GM03348 (cell line): ENCODE data around the gene GALE.
A peak's percentile ranks its signal among the peaks of the same experiment; 100 is the strongest.
"Not testable (repeated sequence)": the region's sequence is repeated elsewhere in the genome, so short reads cannot be mapped to it uniquely, and the experiment has no call there.

ENCODE experiments used
- DNase-seq: peaks from one replicate; pipeline ENCODE4 v3.0.0; 2012; ENCODE audit warnings: low spot score

Gene GALE

DNA sequence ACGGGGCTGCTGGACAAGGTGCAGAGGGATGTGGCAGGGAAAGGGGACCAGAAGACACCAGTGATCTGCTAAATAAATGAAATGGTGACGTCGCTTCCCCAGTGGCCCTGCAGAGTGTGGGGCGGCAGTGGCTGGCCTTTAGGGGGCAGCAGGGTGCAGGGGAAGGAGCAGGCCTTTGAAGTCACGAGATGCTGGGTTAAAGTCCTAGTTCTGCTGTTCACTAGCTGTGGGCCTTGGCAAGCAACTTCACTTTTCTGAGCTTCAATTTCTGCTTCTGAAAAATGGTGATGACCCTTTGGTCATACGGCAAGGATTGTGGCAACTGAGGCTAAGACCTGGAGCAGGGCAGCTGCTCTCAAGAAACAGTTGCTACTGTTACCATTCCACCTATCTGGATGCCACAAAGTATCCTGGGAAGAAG, 9.2 kb upstream of the GALE start:
- peak; percentile 83 for DNase-seq

DNA sequence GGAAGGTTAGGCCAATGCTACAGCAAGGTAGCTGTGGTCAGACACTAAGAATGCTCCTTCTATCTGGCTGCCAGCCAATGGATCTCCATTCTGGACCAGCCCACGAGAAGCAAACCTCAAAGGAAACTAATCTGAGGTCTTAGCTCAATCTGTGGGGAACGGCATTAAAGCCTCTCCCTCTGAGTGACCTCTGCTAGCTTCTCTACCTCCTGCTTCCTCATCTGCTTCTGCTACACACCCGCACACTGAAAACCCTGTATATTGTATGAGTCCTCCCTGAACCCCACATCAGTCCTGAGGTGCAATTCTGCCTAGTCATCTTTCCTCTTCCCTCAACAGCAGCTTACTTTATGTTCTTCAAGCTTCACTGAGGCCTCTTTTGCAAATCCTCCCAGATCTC, 6.9 kb upstream of the GALE start:
- DNase-seq = no peak

DNA sequence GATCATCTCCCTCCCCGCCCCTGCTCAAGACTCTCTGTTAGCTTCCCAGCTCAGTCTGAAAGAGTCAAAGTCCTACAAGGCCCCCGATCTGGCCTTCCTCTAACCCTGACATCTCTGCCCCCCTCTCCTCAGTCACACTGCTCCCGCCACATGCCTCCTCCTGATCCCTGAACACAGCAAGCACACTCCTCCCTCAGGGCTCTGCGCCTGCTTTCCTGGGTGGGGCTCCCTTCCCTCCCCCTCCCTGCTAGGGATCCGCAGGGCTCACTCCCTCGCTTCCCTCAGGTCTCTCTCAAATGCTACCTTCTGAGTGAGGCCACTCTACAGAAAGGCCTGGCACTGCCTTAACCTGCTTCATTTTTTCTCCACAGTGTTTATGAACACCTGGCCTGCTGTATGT, 5.7 kb upstream of the GALE start:
- no peak for DNase-seq

DNA sequence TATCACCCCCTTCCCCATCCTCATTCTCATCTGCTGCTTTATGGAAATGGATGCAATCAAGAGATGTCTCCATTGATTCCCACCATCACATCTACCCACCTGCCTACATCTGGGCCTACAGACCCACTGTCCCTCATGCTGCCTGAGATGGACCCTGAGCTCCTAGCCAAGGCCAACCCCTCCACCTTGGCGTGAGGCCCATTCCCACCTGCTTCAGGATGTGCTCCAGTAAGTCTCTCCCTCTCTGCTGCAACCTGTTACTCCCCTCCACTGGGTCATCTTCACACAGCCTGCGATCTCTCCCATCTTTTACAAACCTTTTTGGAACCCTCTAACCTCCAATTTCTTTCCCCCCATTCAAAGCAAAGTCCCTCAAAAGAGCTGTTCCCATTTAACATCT, 4.5 kb upstream of the GALE start:
- no peak for DNase-seq

DNA sequence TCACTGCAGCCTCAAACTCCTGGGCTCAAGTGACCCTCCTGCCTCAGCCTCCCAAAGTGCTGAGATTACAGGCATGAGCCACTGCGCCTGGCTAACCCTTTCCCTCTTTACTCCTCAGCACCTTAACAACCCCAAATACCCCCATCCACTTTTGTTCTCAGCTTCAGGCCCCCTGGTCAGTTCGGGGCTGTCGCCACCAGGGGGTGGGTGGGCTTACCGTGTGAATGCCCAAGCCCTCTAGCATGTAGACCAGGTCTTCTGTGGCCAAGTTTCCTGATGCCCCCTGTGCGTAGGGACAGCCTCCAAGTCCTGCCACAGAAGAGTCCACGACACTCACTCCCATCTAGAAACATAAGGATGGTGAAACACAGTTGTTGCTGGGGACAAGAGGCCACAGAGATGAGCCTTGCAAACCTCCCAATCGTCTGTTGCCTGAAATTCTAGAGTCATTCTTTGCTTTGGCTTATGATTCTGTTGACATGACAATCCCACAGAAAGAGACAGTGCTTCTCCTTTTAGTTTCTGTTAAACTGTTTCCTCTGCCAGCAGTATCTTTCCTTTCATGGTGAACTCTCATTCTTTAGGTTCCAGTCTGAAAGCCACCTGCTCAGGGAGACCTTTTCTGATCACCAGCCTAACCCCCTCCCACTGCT, 3.8 kb upstream of the GALE start:
- no peak for DNase-seq

DNA sequence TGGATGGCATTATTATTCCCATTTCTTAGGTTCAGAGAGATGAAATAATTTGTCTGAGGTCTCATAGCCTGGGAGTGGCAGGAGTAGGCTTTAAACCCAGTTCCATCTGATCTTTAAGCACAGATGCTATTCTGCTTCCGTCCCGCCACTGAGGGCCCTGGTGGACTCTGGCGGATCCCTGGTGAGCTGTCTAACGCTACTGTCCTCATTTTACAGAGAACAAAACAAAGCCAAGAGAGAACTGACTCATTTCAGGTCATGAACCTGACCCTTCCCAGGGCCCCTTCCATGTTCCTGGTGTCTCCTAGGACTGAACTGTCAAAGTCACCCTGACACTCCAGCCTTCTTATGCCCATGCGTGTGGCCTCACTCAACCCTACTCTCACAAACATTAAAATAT, 3.1 kb upstream of the GALE start:
- no peak for DNase-seq

DNA sequence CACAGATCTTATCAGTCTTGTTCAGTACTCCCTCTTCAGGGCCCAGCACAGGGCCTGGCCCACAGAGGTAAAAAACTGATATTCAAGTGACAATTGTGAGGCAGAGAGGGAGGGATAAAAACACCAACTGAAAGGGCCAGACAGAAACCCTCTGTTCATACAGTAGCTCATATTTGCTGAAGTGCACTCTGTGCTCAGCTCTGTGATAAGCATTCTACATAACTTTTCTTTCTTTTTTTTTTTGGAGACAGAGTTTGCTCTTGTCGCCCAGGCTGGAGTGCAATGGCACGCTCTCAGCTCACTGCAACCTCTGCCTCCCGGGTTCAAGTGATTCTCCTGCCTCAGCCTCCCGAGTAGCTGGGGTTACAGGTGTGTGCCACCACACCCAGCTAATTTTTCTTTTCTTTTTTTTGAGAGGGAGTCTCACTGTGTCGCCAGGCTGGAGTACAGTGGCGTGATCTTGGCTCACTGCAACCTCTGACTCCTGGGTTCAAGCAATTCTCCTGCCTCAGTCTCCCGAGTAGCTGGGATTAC, 2.3 kb upstream of the GALE start:
- DNase-seq = not testable (repeated sequence)

DNA sequence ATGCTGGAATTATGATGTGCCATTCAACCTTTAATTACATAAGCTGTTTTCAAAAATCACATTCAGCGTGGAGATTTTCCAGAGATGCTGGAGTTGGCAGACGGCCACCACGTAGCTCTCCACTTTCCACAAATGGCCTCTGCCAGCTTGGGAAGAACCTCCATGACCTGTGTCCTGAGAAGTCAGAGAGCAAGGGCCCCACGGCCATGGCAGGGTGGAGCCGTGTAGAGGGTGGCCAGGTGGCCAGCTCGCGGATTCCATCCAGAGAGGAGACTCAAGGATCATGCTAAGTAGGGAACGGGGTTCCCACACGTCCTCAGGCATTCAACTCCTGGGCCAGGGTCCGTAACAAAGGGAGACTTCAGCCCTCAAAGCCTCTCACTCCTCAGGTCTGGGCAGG, 1.3 kb upstream of the GALE start:
- DNase-seq = no peak

DNA sequence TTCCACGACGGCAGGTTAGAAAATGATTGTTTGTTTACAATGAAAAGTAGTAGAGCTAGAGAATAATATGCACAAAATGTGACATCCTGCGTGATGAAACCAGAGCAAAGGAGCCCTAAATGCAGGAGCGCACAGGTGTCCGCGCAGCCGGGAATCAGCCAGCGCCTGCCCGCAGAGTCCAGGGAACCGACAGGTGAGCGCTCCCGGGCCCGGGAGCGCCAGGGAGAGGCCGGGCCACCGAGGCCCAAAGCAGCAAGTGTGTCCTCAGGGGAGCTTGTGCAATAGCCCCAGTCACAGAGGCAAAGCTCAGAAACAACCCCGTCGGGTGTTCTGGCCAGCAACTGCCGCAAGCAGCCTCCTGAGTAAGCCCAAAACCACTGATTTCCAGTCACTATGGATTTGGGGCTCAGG, 789 bp upstream of the GALE start:
- no peak for DNase-seq

DNA sequence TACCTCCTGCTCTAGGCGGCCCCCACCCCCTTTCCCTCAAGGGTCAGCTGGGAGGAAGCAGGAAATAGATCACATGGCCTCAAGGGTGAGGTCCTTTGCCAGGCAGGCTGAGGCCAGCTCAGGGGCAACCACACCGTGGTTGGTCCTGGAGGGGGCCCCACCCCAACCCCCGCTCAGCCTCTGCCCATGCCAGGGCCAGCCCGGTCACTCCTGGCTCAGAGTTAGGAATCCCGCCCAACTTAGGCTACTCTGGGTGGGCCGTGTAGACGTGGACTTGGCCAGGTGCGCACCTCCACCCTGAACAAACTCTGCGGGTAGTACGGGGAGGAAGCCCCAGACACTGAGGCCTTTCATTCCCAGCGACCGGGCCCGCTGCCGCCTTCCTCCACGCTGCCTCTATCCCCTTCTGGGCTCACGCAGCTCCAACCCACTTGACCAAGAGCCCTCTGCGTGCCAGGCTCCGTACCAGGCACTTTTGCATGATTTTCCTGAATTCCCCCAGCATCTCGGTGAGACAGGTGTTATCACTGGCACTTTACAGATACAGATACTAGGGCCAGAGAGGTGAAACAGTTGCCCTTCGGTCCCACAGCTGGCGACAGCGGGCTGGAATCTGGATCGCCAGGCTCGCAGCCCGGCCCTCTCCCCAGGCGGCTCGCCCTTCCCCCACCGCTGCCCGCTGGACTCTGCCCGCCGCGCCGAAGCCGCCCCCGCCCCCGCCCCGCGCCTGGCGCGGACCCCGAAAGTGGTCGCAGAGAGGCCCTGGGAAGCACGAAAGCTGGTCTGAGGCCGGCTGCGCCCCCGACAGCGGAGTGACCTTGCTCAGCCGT, 769 bp downstream of the GALE start:
- peak; percentile 70 for DNase-seq

DNA sequence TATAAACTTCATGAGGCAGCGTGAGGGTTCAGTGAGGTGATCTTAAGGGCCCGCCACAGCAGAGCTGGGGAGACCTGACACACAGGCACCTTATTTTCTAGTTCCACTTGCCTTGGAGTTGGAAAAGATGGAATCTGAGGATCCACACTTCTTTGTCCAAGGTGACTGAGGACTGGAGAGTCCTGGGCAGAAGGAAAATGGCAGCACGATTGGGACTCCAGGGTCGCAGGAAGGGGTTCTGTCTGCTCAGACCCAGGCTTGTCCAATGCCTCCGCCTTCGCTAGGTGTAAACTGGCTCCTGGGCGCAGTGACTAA, 1.3 kb downstream of the GALE start:
- DNase-seq = no peak

DNA sequence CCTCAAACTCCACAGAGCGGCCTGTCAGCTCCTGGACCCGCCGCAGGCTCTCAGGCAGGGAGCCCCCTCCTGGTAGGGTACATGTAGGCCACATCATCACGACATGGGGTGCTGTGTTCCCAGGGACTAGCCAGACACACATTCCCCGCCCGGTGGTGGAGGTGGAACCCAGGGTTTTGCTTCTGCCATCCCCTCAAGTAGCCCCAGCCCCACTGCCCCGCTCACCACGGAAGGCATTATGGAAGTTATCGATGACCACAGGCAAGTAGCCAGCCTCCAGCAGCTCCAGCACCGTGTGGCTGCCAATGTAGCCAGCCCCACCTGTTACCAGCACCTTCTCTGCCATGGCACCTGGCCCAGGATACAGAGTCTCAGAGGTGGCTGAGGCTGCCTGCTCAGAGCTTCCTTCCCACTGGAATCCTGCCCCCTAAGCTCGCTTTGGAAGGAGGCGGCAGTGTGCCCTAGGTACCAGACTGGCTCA, 1.9 kb downstream of the GALE start:
- no peak for DNase-seq

DNA sequence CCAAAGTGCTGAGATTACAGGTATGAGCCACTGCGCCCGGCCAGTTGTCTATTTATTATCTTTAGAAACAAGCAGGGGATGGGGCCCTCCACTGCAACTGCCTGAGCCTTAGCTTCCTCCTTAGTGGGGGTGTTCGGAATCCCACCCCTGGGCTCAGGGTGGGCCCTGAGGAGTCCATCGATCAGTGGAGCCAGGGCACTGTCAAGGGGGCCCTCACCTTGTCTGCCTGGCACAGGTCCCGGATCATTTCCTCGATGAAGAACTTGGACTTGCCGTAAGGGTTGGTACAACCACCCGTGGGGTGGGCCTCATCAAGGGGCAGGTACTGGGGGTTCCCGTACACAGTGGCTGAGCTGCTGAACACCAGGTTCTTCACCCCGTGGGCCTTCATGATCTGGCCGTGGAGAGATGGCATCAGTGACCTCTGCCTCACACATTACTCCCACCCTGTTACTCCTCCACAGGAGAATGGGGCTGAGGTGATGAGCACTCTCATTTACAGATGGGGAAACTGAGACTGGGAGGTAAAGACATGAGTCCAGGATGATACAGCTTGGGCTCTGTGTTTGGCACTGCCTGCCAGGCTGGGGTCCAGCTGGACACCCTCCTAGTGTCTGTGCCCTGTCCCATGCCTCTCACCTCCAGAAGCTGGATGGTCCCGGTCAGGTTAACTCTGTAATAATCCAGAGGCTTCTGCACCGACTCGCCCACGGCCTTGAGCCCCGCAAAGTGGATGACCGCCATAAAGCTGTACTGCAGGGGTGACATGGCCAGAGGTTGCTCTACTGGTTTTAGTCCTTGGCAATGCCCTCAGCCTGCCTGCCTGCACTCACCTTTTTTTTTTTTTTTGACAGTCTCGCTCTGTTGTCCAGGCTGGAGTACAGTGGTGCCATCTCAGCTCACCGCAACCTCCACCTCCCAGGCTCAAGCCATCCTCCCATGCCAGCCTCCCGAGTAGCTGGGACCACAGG, 2.8 kb downstream of the GALE start:
- DNase-seq = no peak

DNA sequence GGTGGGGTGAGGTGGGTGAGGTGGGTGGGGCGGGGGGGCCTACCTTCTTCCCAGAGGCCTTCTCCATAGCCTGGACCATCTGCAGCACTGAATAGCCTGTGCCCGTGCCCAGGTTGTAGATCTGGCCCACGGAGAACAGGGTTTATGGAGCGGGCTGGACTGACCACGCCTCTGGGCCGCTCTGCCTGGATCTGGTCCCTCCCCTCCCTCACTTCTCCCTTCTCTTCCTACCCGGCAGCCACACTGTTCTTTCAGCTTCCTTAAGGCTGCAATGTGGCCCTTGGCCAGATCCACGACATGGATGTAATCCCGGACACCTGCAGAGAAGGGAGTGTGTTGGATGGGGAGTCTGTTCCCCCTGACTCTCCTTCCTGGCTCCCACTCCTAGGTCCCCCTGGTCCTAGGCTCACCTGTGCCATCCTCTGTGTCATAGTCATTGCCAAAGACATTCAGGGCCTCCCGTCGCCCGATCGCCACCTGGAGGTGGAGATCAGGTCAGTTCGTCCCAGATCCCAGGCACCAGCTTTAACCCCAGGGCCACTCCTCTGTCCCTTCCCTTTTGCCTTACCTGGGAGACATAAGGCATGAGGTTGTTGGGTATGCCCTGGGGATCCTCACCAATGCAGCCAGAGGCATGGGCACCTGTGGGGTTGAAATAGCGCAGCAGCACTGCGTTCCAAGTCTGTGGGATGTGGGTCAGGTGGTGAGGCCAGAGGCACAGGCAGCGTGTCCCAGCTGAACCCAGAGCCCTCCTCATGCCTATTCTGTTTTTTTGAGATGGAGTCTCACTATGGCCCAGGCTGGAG, 3.9 kb downstream of the GALE start:
- DNase-seq = no peak

DNA sequence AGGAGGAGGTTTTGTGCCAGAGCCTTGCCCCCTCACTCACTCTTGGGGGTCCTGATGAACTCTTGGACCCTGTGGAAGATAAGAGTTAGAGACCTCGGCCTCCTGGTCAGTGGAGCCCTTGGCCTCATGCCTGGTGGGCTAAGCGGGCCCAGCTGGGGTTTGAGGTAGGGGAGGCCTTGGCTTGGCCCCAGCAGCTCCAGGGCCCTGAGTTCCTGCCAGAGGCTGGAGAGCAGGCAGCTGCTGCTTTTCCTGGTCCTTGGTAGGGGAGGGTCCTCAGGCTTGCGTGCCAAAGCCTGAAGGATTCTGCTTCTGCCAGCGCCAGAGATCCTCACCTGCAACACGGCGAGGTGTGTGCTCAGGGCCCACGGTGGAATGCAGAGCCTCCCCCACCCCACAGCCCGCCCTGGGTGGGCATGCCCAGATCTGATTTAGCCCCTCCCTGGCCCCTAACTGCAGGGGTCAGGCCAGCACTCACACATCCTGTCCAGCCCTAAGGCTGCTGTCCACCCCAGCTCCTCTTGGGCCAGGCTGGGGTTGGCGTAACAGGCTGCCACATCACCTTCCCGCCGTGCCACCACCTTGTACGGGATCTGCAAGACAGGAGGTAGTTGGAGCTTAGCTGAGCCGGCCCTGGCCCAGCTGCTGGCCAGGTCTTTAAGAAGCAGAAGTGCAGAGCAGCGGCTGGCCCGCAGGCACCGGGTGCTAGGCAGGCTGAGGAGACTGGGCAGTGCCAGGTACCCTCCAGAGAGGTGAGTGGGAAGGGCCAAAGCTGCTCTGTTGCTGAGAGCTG, 4.7 kb downstream of the GALE start:
- no peak for DNase-seq

DNA sequence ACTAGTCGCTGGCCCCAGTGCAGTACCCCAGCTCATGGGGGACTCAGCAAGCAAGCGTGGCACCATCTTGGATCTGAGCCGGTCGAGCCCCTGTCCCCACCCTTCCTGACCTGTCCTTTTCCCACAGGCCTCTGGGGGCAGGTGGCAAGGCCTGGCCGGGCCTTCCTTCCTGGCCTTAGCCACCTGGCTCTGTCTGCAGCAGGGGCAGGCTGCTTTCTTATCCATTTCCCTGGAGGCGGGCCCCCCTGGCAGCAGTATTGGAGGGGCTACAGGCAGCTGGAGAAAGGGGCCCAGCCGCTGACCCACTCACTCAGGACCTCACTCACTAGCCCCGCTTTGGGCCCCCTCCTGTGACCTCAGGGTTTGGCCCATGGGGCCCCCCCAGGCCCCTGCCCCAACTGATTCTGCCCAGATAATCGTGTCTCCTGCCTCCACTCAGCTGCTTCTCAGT, 5.8 kb downstream of the GALE start:
- not testable (repeated sequence) for DNase-seq

DNA sequence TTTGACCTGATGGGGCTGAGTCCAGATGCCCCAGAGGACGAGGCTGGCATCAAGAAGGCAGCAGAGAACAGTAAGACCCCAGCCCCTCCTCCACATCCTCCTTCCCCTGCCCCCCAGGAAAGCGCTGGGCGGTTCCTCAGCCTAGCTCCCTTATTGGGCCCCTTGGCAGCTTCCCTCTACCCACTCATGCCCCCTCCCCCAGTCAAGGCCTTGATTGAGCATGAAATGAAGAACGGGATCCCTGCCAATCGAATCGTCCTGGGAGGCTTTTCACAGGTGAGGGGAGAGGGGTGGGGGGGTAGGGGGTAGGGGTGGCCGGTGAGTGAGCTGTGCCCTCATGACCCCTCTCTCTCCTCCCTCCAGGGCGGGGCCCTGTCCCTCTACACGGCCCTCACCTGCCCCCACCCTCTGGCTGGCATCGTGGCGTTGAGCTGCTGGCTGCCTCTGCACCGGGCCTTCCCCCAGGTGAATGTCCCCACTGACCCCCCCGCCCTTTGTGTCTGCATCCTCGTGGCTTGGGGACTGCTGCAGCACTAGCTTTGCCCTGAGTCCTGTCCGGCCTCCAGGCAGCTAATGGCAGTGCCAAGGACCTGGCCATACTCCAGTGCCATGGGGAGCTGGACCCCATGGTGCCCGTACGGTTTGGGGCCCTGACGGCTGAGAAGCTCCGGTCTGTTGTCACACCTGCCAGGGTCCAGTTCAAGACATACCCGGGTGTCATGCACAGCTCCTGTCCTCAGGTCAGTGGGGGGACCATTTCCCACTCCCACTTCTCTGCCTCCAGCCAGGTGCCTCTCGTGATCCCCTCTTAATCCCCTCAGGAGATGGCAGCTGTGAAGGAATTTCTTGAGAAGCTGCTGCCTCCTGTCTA, 6.5 kb downstream of the GALE start:
- no peak for DNase-seq

DNA sequence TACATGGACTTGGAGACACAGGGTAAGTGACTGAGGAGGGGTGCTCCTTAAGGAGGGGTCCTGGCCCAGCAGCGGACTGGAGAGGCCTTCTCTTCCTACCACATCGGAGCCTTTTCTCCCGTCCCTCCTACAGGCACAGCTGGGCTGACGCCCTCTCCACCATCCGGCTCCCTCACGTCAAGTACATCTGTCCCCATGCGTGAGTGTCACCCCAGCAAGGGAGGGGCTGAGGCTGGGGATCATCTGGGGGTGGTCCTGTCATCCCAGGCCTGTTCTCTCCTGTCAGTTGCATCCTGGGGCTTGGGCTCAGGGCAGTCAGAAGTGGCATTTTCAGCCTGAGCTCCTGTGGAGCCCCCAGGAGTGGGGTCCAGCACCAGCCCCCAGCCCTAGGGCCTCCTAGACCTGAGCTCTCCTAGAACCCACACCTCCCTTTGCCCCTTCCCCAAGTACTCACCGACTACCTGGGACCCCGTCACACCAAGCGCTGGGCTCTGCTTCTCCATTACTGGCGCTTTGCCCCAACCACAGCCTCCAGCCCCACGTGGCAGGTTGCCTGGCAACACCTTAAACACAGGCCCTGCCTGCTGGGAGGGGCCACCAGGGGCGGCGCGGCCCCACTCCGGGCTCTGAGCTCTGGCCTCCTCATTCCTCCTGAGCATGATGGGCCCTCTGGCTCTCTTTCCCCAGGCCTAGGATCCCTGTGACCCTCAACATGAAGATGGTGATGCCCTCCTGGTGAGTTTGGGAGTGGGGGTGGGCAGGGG, 7.4 kb downstream of the GALE start:
- peak; percentile 27 for DNase-seq
